Body of pancreas (tissue), 4 donors: ENCODE results near the gene KRTAP10-9. TPM values are rescaled to one million over a fixed set of nuclear protein-coding genes. Genes with fewer than 3 reads are reported as not detected.

ENCODE experiments used
- ATAC-seq: fragments of 150-250 bp; one replicate; pipeline ENCODE4 v1.9.1; 2016
- DNase-seq, 4 donors: peaks; one replicate each; pipeline ENCODE4 v3.0.0-alpha.2; 2019
- H3K27ac ChIP-seq, 4 donors: fragments of 200-600 bp; sonication (generic); 1 replicate in 3 of 4; 2 replicates in 1 of 4; pipeline versions ENCODE4 v1.5.1 to v1.6.1; 2016 to 2019; ENCODE audit warnings: mild to moderate bottlenecking in 1 of 4, mixed read lengths in 1 of 4, moderate library complexity in 1 of 4
- H3K27me3 ChIP-seq, 2 donors: fragments of 200-600 bp; sonication (generic); one replicate each; pipeline ENCODE4 v1.6.0; 2016; ENCODE audit warnings: mild to moderate bottlenecking in 1 of 2
- H3K36me3 ChIP-seq, 2 donors: fragments of 200-600 bp; sonication (generic); replicated peaks in 1 of 2; 2 replicates each; pipeline ENCODE4 v1.5.1; 2016; ENCODE audit warnings: low read depth in 2 of 2; ENCODE audit not compliant: insufficient read depth in 1 of 2
- H3K4me1 ChIP-seq: fragments of 200-600 bp; sonication (generic); one replicate; pipeline ENCODE4 v1.6.0; 2016
- H3K4me3 ChIP-seq, 2 donors: fragments of 200-600 bp; sonication (generic); 1 replicate in 1 of 2; 2 replicates in 1 of 2; pipeline ENCODE4 v1.5.1; 2016 to 2019
- H3K9me3 ChIP-seq, 3 donors: fragments of 200-600 bp; sonication (generic); 1 replicate in 2 of 3; 2 replicates in 1 of 3; pipeline ENCODE4 v1.5.1; 2016
- CTCF ChIP-seq, 7 experiments: fragments of 450-650 bp in 4 of 7; fragments of 200-600 bp in 3 of 7; sonication (generic) in 3 of 7; IDR thresholded peaks; one replicate each; pipeline ENCODE4 v1.5.1; 2016 to 2019; ENCODE audit warnings: antibody characterized with exemption in 7 of 7
- POLR2A ChIP-seq, 3 donors: fragments of 450-650 bp; IDR thresholded peaks; one replicate each; pipeline ENCODE4 v1.6.1; 2016; ENCODE audit warnings: antibody characterized with exemption in 3 of 3, mild to moderate bottlenecking in 2 of 3
- WGBS, 2 donors: methylation state at CpG; one replicate each; pipeline ENCODE4 v1.1.5; 2017; 5-methylcytosine and 5-hydroxymethylcytosine counted together
- intact Hi-C: fragments of 100-400 bp; cut with DNase I; formaldehyde crosslinking; loops from one replicate; pipeline ENCODE4 v1.15.1; 2023
- total RNA-seq, 2 donors: library from RNA; depleted of rRNA; stranded (reverse); fragments of >200 nt; gene quantifications; one replicate each; pipeline ENCODE4 v1.1.0, GENCODE V29; 2016

Gene KRTAP10-9
- total RNA-seq, 2 donors from 2014 or later: not detected

DNA sequence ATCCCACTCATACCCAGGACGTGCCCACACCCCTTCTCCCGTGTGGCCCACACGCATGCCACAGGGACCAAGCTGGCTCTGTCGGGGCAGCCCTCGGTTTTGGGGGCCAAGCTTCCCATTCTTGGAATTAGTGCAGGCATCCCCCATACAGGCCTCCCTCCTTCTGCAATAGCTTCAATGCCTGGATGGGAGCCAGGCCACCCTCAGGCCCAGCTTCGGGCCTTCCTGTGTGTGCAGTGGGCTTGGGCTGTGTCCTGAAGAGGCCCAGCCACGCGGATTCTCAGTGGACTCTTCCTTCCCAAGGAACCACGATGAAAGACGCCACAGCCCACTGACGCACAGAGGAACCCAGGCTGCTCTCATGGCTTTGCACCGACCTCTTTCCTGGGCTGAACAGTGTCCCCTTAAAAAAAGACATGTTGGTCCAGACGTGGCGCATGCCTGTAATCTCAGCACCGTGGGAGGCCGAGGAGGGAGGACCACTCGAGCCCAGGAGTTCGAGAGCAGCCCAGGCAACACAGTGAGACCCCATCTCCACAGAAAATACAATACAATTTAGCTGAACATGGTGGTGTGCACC lies 22.7 kb downstream of the KRTAP10-9 start:
- DNase-seq: no peak
- Histone ChIP-seq H3K9me3 (no peaks in the 10 kb centered on the region), H3K4me1 (no peaks in the 10 kb centered on the region), H3K27ac (no peak overlapping the region), H3K36me3 (no peaks in the 10 kb centered on the region), H3K4me3 (no peak overlapping the region), H3K27me3 (no peaks in the 10 kb centered on the region)
- 72 to 81% methylated on average over 14 to 18 of the region's 18 CpGs for WGBS, 2 donors
- TF ChIP-seq POLR2A (IDR thresholded peaks at IDR 0.05) (no peak), CTCF (IDR thresholded peaks at IDR 0.05) (no peak)
- no peak for ATAC-seq
- intact Hi-C loops: no loop called here

- no peak overlapping the region for H3K27ac ChIP-seq
- no peaks in the 10 kb centered on the region for H3K27me3 ChIP-seq
- no peak overlapping the region for H3K4me3 ChIP-seq
- H3K4me1 ChIP-seq: no peaks in the 10 kb centered on the region
- no peaks in the 10 kb centered on the region for H3K9me3 ChIP-seq
- 73 to 74% methylated on average over 19 to 20 of the region's 20 CpGs for WGBS, 2 donors
- no peaks in the 10 kb centered on the region for H3K36me3 ChIP-seq
- TF ChIP-seq CTCF (IDR thresholded peaks at IDR 0.05) (no peak), POLR2A (IDR thresholded peaks at IDR 0.05) (no peak)
- ATAC-seq: no peak
- intact Hi-C loops: no loop called here
- no peak for DNase-seq
Measured at GRCh38 chr21:44650265-44650972, 23.5 kb downstream of the KRTAP10-9 start.

DNA sequence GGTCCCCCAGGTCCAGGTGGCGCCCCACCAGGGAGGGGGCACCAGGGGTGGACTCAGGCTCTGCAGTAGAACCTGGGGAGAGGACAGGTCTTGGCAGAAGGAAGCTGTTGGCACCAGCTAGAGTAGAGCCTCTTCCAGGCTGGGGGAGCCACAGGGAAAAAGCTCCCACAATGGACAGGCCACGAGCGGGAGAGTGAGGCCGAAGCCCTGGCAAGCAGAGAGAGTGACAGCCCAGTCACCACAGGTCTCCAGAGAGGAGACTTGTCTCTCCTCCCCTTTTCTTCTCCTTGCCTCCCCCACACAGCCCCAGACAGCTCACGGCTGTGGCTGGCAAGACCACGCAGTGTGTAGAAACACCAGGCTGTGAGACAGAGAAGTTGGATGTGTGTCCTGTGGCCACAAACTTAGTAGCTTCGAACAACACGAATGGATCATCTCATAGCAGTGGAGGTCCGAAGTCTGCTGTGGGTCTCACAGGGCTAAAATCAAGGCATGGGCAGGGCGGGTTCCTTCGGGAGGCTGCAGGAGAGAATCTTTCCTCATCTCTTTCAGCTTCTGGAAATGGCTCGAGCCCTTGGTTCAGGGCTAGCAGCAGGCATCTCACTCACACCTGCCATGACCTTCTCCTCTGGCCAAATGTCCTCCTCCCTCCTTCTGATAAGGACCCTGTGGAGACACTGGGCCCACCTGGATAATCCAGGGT lies 24.2 kb downstream of the KRTAP10-9 start:
- TF ChIP-seq CTCF (IDR thresholded peaks at IDR 0.05): no peak
- H3K9me3 ChIP-seq: peaks cover 0 to 2% (median 0%) of the 10 kb centered on the region in 3 donors
- H3K36me3 ChIP-seq: no peaks in the 10 kb centered on the region
- H3K27ac ChIP-seq: no peak overlapping the region
- H3K4me1 ChIP-seq: no peaks in the 10 kb centered on the region
- no peaks in the 10 kb centered on the region for H3K27me3 ChIP-seq
- intact Hi-C loops: no loop called here
- H3K4me3 ChIP-seq: no peak overlapping the region
- 73 to 76% methylated on average over 10 to 12 of the region's 12 CpGs for WGBS, 2 donors
- DNase-seq: no peak
- no peak for ATAC-seq

DNA sequence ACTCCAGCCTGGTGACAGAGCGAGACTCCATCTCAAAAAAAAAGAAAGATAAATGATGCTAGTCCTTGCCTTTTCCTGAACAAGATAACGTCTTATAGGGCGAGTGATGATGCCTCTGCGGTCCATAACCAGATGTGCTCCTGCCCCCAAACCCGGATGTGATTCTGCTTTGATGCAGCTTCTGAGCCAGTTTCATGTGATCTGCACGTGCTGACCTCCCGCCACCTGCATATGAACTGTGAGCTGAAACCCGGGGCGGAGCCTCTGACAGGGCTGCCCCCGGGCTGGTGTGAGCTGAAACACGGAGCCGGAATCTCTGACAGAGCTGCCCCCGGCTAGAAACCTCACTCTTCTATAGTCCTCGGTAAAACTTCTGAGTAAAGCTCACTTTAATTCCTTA lies 26.2 kb downstream of the KRTAP10-9 start:
- WGBS, 2 donors: 59 to 66% methylated on average over 14 of the region's 14 CpGs
- no peak for DNase-seq

More for the DNA sequence above, 26.2 kb downstream of the KRTAP10-9 start:
- no peaks in the 10 kb centered on the region for H3K36me3 ChIP-seq
- H3K4me3 ChIP-seq: no peak overlapping the region
- H3K4me1 ChIP-seq: no peaks in the 10 kb centered on the region
- no peaks in the 10 kb centered on the region for H3K27me3 ChIP-seq
- TF ChIP-seq CTCF (IDR thresholded peaks at IDR 0.05): no peak
- TF ChIP-seq POLR2A (IDR thresholded peaks at IDR 0.05): no peak
- peaks cover 0 to 6% (median 0%) of the 10 kb centered on the region in 3 donors for H3K9me3 ChIP-seq
- ATAC-seq: no peak
- H3K27ac ChIP-seq: no peak overlapping the region
- intact Hi-C loops: no loop called here
